ENCODE results near the gene OPN1SW.

DNA sequence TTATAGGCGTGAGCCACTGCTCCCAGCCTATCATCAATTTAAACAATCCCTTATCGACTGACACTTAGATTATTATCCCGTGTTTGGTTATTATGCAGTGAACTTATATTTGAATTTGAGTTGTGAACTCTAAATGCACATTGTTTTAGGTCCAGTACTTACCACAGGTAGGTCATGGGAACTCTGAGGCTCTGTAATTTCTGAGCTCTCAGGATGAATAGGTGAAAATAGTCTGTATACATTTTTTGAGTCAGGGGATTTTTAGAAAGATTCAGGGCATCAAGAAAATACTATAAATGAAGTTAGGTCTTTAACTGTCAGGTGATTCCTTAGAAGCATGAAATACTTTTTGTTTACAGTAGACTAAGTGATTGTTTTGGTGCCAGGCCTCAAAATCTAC lies 25.0 kb upstream of the OPN1SW start:
- TF ChIP-seq GATA2 (CRISPR knock-in tag; IDR thresholded peaks at IDR 0.05) (no peak), CC2D1A (IDR thresholded peaks at IDR 0.05) (no peak), CTCF (IDR thresholded peaks at IDR 0.05 in 2 of 3, conservative IDR thresholded peaks at IDR 0.05 in 1 of 3; ENCODE audit: insufficient read depth in 2 of 3, low read depth in 1 of 3, low read length in 3 of 3) (no peak), THRA (IDR thresholded peaks at IDR 0.05) (no peak), HDAC2 (IDR thresholded peaks at IDR 0.05) (no peak), SMAD1 (IDR thresholded peaks at IDR 0.05; ENCODE audit: low read depth, low read length, partially characterized antibody) (no peak), TAF1 (IDR thresholded peaks at IDR 0.05; ENCODE audit: control insufficient read depth, extremely low read depth, insufficient read depth, low read length, severe bottlenecking) (no peak), OTX1 (CRISPR knock-in tag; IDR thresholded peaks at IDR 0.05) (no peak), ZFP30 (CRISPR knock-in tag; IDR thresholded peaks at IDR 0.05; ENCODE audit: borderline replicate concordance) (no peak), DNMT1 (IDR thresholded peaks at IDR 0.05) (no peak), REST (IDR thresholded peaks at IDR 0.05; ENCODE audit: borderline replicate concordance) (no peak), REST (CRISPR knock-in tag; IDR thresholded peaks at IDR 0.05; ENCODE audit: low read depth) (no peak)

Measured in K562 (cell line).